ENCODE results near the gene VPS51. TPM values are rescaled to one million over a fixed set of nuclear protein-coding genes. Genes with fewer than 3 reads are reported as not detected.
A peak's percentile ranks its signal among the peaks of the same experiment; 100 is the strongest.

VPS51 gene
- total and polyA plus RNA-seq, 2 of the 4 experiments (the other 2 are of a cell fraction), result 56.3 to 113 TPM

DNA sequence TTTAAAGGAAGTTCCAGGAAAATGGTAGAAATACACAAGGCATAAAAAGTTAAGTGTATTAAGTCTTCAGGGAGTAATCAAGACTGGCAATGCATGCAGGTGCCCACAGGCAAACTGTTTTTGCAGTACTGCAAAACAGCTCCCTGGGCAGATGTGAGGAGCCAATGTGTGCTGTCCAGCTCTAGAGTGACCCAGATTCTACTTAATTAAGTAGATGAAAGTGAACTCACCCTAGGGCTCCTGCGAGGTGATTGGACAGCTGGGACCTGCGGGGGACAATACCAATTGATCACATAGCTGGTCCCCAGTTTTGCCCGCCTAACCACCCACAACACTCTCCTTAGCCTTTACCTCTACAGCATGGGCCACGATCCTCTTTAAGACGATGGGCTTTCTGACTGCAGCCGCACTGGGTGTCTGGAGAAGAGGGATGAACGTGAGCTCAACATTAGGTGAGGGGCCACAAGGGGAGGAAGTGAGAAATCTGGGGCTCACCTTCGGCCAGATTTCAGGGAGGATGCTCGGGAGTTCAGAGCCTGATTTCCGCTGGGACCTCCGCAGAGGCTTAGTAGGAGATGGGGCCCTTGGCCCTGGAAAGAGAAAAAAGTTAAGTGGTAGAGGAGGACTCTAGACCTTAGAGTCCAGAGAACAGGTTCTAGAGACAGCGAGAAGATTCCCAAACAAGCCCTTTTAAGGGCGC lies 12.7 kb upstream of the VPS51 start (continued):
- TF ChIP-seq NFE2L2 (IDR thresholded peaks at IDR 0.05; ENCODE audit: low read depth, low read length), result no peak

DNA sequence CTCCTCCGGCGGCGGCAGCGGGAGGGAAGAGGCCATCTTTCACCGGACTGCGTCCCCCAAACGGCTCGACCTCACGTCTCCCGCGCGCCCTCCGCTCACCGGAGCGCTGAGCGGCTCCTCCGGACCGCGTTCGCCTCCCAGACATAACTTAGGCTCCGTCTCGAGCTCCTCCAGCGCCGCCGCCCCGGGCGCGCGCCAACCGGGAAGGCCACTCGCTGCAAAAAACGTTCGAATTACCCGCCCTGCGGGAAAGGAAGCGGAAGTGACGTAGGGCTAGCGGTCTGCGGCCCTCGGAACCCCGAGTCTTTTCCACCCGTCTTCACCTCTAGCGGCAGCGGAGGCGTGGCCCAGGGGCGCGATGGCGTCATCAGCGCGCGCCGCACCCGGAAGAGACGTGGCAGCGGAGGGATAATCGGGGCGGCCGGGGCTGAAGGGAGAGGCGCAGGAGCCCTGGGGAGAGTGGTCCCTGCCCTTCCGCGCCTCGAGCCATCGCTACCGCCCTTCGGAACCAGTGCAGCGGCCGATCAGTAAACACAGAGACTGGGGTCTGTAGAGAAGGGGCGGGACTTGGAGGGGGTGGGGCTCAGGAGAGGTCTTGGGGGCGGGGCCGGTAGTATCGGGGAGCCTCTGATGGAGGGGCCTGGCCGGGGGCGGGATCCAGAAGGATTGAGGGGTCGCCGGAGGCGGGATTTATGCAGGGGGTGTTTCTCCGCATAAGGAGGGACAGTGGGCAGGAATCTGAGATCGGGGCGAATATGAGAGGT lies 12.0 kb upstream of the VPS51 start, which contains the start of the genes CDCA5 and ZFPL1:
TSS of gene CDCA5 (minus strand) at position 207 of the 764 bp plus-strand sequence. CDS start at position 145, 62 bp downstream.
TSS of gene ZFPL1 (plus strand) at position 389 of the 764 bp plus-strand sequence. CDS start 477 bp downstream, outside the sequence.
- dilution Hi-C loops (cut with HindIII; ENCODE audit: low sequenced_read_pairs, unreplicated experiment), result no loop called here
- Histone ChIP-seq H2AK9ac (replicated peaks; ENCODE audit: low read depth, low read length, poor library complexity) (peak within 1 kb of the TSS; percentile 94), H3K14ac (replicated peaks; ENCODE audit: low read depth, low read length) (peak within 1 kb of the TSS; percentile 99), H4K5ac (ENCODE audit: low read depth, low read length) (peak within 1 kb of the TSS; percentile 99), H3K23ac (ENCODE audit: low read depth, low read length) (peak within 1 kb of the TSS; percentile 93; the same call in 1 of the 2 replicates), H3K36me3 (ENCODE audit: control insufficient read depth, insufficient read depth, low read length) (peaks cover 29% of the 10 kb centered on the region), H3K9me3 (ENCODE audit: control insufficient read depth, insufficient read depth, low read length) (no peaks in the 10 kb centered on the region), H2BK5ac (ENCODE audit: low read depth, low read length, poor library complexity, severe bottlenecking) (peak within 1 kb of the TSS; percentile 98), H3K4me3 (ENCODE audit: insufficient read depth, low read depth, low read length) (peak within 1 kb of the TSS; percentile 89), H2AK5ac (ENCODE audit: low read depth, low read length) (peak within 1 kb of the TSS; percentile 93), H3K18ac (ENCODE audit: low read depth, low read length) (peak within 1 kb of the TSS; percentile 97), H4K91ac (ENCODE audit: insufficient read depth, low read depth, low read length) (peak within 1 kb of the TSS; percentile 98), H3K79me1 (ENCODE audit: low read depth in 1 of 2, low read length in 2 of 2) (peaks cover 41 to 60% of the 10 kb centered on the region in 2 experiments), H3K9me1 (ENCODE audit: insufficient read depth, low read length) (no peaks in the 10 kb centered on the region; the same call in 1 of the 2 replicates), H2BK20ac (ENCODE audit: low read depth, low read length) (no peak within 1 kb of the TSS), H4K8ac (ENCODE audit: low read depth in 2 of 2, low read length in 2 of 2) (peak within 1 kb of the TSS; percentile 93 to 99), H3K4me1 (ENCODE audit: control insufficient read depth, insufficient read depth, low read length) (peaks cover 4% of the 10 kb centered on the region; the same call in 1 of the 2 replicates), H2BK120ac (ENCODE audit: low read depth, low read length) (peak within 1 kb of the TSS; percentile 91), H2AFZ (replicated peaks; ENCODE audit: low read length, poor library complexity) (peak within 1 kb of the TSS; percentile 95), H4K20me1 (ENCODE audit: insufficient read depth, low read length) (no peaks in the 10 kb centered on the region; the same call in 1 of the 2 replicates), H3K27me3 (ENCODE audit: control insufficient read depth, insufficient read depth, low read length) (no peaks in the 10 kb centered on the region), H3K4ac (ENCODE audit: low read depth, low read length) (peak within 1 kb of the TSS; percentile 99), H3K4me2 (ENCODE audit: low read depth, low read length) (peak within 1 kb of the TSS; percentile 95), H3K56ac (ENCODE audit: extremely low read depth, insufficient read depth, low read length) (peak within 1 kb of the TSS; percentile 90), H3K9ac (ENCODE audit: low read depth, low read length) (peak within 1 kb of the TSS; percentile 99), H3K27ac (ENCODE audit: insufficient read depth, low read length) (peak within 1 kb of the TSS; percentile 100), H2BK15ac (ENCODE audit: low read depth, low read length) (peak within 1 kb of the TSS; percentile 65; the same call in 1 of the 3 replicates)
- in situ Hi-C loops (cut with MboI; ENCODE audit: low sequenced_read_pairs), result no loop called here
- 0% methylated on average over 39 of the region's 79 CpGs; no CpG with 5 or more reads in 1 of the 2 experiments for WGBS, 2 experiments (ENCODE audit: extremely low coverage in 2 of 2, insufficient read length in 1 of 2)
- peak; percentile 94 for DNase-seq
- ChIA-PET POLR2A (ENCODE audit: unreplicated experiment) (no interaction called here), CTCF (no interaction called here)
- no TSS peak for BruUV-seq (replicated peaks)
- intact Hi-C loops (cut with micrococcal nuclease), result loop anchor here (1.0 to 2.0 kb wide), 2 partner anchors 12 to 43 kb away; partner anchors contain the start of genes SAC3D1 and VPS51
- ATAC-seq (ENCODE audit: low read depth), result peak; percentile 93
- TF ChIP-seq FOS (IDR thresholded peaks at IDR 0.05; ENCODE audit: low read depth, low read length) (no peak), MAZ (IDR thresholded peaks at IDR 0.05; ENCODE audit: borderline replicate concordance, low read depth, low read length) (peak; percentile 69; the same call in 1 of the 2 replicates), CHD1 (IDR thresholded peaks at IDR 0.05; ENCODE audit: low read depth, low read length) (no peak), BHLHE40 (IDR thresholded peaks at IDR 0.05; ENCODE audit: low read depth, low read length) (no peak), NFE2L2 (IDR thresholded peaks at IDR 0.05; ENCODE audit: low read depth, low read length) (no peak), CEBPB (IDR thresholded peaks at IDR 0.05; ENCODE audit: low read depth, low read length) (peak; percentile 36; the same call in 1 of the 2 replicates), MXI1 (IDR thresholded peaks at IDR 0.05; ENCODE audit: borderline replicate concordance, low read depth, low read length) (peak; percentile 98)
- TF ChIP-seq, protein P1, sequence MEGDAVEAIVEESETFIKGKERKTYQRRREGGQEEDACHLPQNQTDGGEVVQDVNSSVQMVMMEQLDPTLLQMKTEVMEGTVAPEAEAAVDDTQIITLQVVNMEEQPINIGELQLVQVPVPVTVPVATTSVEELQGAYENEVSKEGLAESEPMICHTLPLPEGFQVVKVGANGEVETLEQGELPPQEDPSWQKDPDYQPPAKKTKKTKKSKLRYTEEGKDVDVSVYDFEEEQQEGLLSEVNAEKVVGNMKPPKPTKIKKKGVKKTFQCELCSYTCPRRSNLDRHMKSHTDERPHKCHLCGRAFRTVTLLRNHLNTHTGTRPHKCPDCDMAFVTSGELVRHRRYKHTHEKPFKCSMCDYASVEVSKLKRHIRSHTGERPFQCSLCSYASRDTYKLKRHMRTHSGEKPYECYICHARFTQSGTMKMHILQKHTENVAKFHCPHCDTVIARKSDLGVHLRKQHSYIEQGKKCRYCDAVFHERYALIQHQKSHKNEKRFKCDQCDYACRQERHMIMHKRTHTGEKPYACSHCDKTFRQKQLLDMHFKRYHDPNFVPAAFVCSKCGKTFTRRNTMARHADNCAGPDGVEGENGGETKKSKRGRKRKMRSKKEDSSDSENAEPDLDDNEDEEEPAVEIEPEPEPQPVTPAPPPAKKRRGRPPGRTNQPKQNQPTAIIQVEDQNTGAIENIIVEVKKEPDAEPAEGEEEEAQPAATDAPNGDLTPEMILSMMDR (conservative IDR thresholded peaks at IDR 0.05; ENCODE audit: low read depth, low read length), result 0 out of 2 replicates have a peak, but pooled peaks have one; percentile 1
- TF ChIP-seq, protein P2, sequence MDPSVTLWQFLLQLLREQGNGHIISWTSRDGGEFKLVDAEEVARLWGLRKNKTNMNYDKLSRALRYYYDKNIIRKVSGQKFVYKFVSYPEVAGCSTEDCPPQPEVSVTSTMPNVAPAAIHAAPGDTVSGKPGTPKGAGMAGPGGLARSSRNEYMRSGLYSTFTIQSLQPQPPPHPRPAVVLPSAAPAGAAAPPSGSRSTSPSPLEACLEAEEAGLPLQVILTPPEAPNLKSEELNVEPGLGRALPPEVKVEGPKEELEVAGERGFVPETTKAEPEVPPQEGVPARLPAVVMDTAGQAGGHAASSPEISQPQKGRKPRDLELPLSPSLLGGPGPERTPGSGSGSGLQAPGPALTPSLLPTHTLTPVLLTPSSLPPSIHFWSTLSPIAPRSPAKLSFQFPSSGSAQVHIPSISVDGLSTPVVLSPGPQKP (IDR thresholded peaks at IDR 0.05; ENCODE audit: borderline replicate concordance, low read depth, low read length), result 0 out of 2 replicates have a peak, but pooled peaks have one; percentile 9

Measured in IMR-90 (cell line).